ENCODE data around the gene HNRNPM. TPM values are rescaled to one million over a fixed set of nuclear protein-coding genes. Genes with fewer than 3 reads are reported as not detected.
A peak's percentile ranks its signal among the peaks of the same experiment; 100 is the strongest.
"Not testable (repeated sequence)": the region's sequence is repeated elsewhere in the genome, so short reads cannot be mapped to it uniquely, and the experiment has no call there.

Gene HNRNPM
- total RNA-seq, 1 donor from 2014 or later: 152 TPM

DNA sequence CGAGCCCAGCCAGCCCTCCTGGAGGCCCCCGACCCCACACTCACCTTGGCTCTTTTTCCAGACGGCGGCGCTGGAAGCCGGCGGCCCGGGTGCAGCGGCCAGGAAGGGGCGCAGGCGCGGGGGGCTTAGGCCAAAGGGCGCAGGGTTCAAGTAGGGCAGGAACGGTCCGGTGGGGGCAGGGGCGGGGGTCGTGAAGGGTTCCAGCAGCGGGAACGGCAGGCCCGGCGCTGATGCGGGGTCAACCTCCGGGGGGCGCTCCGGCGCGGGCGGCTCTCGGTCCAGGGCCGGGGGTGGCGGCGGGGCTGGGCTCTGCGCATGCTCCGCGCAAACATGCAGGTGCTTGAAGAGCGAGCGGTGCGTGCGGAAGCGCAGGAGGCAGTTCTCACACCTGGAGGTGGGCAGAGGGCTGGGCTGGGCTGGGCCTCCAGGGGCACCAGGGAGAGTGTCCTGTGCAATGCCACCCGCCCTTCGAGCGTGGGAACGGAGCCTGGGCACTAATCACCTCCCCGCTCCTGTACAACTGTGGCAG lies 66.9 kb downstream of the HNRNPM start:
- no peak for DNase-seq (ENCODE audit: low spot score)

- DNase-seq (ENCODE audit: low spot score): no peak
Measured at GRCh38 chr19:8512115-8512967, 67.6 kb downstream of the HNRNPM start.

DNA sequence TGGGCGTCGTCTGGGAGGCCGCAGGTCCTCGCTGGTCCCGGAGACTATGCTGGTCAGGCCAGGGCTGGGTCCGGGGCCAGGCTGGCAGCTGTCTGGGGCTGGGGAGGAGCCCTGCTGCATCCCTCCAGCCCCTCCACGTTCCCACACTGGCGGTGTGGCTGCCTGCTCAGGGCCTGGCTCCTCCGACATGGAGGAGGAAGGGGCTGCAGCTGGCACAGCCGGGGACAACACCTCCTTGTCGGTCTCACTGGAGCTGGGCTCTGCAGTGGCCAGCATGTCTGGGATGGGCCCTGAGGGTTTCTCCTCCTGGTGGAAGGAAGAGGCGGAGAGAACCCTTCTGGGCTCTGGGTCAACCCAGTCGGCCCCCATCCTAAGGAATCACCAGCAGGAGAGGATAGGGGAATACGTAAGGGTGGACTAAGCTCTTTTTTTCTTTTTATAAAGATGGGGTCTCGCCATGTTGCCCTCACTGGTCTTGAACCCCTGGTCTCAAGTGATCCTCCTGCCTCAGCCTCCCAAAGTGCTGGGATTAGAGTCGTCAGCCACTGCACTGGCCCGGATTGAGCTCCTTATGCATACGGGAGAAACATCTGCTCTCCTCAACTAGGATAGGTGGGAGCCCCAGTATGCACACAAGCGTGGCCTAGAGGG lies 68.4 kb downstream of the HNRNPM start:
- DNase-seq (ENCODE audit: low spot score): no peak

DNA sequence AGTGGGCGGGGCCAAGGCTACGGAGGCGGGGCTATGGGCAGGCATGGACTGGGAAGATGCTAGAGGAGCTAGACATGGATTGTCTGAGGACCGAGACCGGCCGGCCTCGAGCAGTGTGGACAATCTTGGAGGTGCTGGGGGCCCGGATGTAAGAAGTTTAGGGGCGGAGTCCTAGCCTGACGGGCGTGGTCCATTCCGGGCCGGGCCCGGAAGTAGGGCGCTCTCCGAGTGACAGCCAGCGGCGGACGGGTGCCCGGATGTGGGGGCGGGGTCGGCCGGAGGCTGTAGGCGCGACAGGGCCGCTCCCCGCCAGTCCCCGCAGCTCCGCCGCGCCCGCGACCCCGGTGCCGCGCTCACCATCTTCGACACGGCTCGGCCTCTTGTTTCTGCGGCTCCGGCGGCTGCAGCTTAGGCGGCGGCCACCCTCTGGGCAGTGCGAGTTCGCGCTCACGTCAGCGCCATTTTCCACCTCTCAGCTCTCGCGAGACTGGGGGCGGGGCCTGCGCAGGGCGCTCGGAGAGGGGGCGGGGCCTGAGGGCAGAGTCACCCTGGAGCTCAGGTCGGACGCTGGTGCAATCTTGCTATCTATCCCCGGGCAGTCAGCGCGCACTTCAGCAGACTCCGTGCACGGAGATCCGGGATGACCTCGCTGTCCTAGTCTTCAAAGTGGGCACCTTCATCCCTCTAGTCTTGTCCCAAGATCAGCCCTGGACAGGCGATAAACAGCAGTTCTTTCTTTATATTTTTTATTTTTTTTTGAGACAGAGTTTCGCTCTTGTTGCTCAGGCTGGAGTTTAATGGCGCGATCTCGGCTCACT lies 69.1 kb downstream of the HNRNPM start, which contains the start of gene ZNF414:
ZNF414 (minus strand) TSS at position 481 of the 818 bp plus-strand sequence; CDS start at position 360, 121 bp downstream.
- DNase-seq (ENCODE audit: low spot score): peak; percentile 97

GRCh38 chr19:8514505-8515009 lies 69.8 kb downstream of the HNRNPM start:
- DNase-seq (ENCODE audit: low spot score): not testable (repeated sequence)

GRCh38 chr19:8515317-8515716 lies 70.5 kb downstream of the HNRNPM start:
- no peak for DNase-seq (ENCODE audit: low spot score)

DNA sequence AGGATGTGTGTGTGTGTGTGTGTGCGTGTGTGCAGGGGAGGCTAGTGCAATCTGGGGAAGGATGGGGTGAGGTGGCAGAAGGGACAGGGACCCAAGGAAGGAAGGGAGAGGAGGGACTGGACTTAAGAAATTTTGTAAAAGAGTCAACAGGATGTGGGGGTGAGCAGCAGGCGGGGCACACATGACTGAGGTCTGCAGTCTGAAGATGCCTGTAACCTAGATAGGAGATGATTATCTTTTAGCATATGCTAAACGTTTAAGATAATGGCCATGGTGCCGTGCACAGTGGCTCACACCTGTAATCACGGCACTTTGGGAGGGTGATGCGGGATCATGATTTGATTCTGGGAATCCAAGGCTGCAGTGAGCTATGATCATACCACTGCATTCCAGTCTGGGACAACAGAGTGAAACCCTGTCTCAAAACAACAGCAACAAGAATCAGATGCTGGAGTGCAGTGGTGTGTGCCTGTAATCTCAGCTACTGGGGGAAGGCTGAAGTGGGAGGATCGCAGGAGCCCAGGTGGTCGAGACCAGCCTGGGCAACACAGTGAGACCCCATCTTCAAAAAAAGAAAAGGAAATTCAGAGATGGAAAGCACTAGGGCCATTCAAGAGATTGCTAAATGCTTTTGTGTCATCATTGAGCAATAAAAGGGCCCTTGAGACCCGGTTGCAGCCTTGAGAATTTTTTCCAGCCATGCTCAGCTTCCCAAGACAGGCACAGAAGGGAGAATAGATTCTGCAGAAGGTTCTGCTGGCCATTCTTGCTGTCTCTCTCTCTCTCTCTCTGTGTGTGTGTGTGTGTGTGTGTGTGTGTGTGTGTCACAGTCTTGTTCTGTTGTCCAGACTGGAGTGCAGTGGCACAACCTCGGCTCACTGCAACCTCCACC lies 73.0 kb downstream of the HNRNPM start:
- no peak for DNase-seq (ENCODE audit: low spot score)

DNA sequence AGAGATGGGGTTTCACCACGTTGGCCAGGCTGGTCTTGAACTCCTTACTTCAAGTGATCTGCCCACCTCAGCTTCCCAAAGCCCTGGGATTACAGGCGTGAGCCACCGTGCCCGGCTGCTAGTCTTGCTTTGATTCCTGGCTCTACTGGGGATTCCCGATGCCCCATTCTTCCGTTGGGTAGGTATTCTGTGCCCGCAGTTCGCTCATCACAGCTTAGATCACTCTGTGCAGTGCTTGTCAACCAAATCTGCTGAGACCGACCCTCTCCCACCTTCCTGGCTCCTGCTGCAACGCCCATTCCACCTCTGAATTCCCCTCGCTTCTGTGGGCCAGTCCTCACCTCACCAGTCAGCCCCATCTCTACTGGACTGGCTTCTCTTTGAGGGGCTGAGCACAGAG lies 73.8 kb downstream of the HNRNPM start:
- no peak for DNase-seq (ENCODE audit: low spot score)

DNA sequence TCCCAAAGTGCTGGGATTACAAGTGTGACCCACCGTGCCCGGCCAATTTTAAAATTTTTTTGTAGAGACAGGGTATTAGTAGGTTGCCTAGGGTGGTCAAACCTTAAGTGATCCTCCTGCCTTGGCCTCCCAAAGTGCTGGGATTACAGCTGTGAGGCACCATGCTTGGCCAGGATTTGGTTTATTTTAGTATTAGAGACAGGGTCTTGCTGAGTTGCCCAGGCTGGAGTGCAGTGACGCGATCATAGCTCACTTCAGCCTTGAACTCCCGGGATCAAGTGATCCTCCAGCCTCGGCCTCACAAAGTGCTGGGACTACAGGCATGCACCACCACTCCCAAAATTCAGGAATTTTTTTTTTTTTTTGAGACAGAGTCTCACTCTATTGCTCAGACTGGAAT lies 74.6 kb downstream of the HNRNPM start:
- no peak for DNase-seq (ENCODE audit: low spot score)

- no peak for DNase-seq (ENCODE audit: low spot score)
Measured at GRCh38 chr19:8525401-8525684, 80.6 kb downstream of the HNRNPM start.

- peak; percentile 90 for DNase-seq (ENCODE audit: low spot score)
Measured at GRCh38 chr19:8526345-8527091, 81.7 kb downstream of the HNRNPM start.

- DNase-seq (ENCODE audit: low spot score): no peak
Measured at GRCh38 chr19:8528500-8528899, 83.7 kb downstream of the HNRNPM start.

- DNase-seq (ENCODE audit: low spot score): no peak
Measured at GRCh38 chr19:8529369-8530006, 84.7 kb downstream of the HNRNPM start.

GRCh38 chr19:8530061-8530679 lies 85.4 kb downstream of the HNRNPM start:
- no peak for DNase-seq (ENCODE audit: low spot score)

GRCh38 chr19:8531470-8531869 lies 86.7 kb downstream of the HNRNPM start:
- DNase-seq (ENCODE audit: low spot score): no peak

GRCh38 chr19:8532225-8532624 lies 87.5 kb downstream of the HNRNPM start:
- no peak for DNase-seq (ENCODE audit: low spot score)

- DNase-seq (ENCODE audit: low spot score): no peak
Measured at GRCh38 chr19:8536282-8536681, 91.5 kb downstream of the HNRNPM start.

- DNase-seq (ENCODE audit: low spot score): no peak
Measured at GRCh38 chr19:8537099-8537498, 92.3 kb downstream of the HNRNPM start.
